Esophagus muscularis mucosa (tissue), 4 donors: ENCODE data around the gene CPEB3.

Source experiments
- EP300 ChIP-seq: sonication (generic); formaldehyde crosslinking; IDR thresholded peaks from one replicate; pipeline ENCODE4 v1.6.1; 2017; ENCODE audit warnings: antibody characterized with exemption
- POLR2A ChIP-seq: fragments of 450-650 bp; IDR thresholded peaks from one replicate; pipeline ENCODE4 v1.6.1; 2017; ENCODE audit warnings: antibody characterized with exemption, moderate library complexity, mild to moderate bottlenecking, low read depth
- TF ChIP-seq, protein P1 (sequence below), 3 experiments: fragments of 200-600 bp in 2 of 3; fragments of 450-650 bp in 1 of 3; sonication (generic) in 2 of 3; IDR thresholded peaks; one replicate each; pipeline ENCODE4 v1.5.1; 2017 to 2019; ENCODE audit warnings: antibody characterized with exemption in 3 of 3, mild to moderate bottlenecking in 2 of 3, moderate library complexity in 1 of 3

- TF ChIP-seq, protein P1, sequence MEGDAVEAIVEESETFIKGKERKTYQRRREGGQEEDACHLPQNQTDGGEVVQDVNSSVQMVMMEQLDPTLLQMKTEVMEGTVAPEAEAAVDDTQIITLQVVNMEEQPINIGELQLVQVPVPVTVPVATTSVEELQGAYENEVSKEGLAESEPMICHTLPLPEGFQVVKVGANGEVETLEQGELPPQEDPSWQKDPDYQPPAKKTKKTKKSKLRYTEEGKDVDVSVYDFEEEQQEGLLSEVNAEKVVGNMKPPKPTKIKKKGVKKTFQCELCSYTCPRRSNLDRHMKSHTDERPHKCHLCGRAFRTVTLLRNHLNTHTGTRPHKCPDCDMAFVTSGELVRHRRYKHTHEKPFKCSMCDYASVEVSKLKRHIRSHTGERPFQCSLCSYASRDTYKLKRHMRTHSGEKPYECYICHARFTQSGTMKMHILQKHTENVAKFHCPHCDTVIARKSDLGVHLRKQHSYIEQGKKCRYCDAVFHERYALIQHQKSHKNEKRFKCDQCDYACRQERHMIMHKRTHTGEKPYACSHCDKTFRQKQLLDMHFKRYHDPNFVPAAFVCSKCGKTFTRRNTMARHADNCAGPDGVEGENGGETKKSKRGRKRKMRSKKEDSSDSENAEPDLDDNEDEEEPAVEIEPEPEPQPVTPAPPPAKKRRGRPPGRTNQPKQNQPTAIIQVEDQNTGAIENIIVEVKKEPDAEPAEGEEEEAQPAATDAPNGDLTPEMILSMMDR (IDR thresholded peaks at IDR 0.05), result no peak
- no peak for TF ChIP-seq POLR2A
- TF ChIP-seq EP300, result no peak
Observed at GRCh38 chr10:92309272-92309671, 18.4 kb upstream of the CPEB3 start.
